Endometrium (tissue), 2 donors: Measurements from ENCODE around the gene NKX6-2.
"Not testable (repeated sequence)": the region's sequence is repeated elsewhere in the genome, so short reads cannot be mapped to it uniquely, and the experiment has no call there.

Experiments
- FAIRE-seq: peaks from 2 replicates; lab custom pipeline; 2012; peaks lifted over from hg19 to GRCh38; lab: Jason Lieb, UNC
- donor health status: control.
- donor health status: control.

The NKX6-2 gene

DNA sequence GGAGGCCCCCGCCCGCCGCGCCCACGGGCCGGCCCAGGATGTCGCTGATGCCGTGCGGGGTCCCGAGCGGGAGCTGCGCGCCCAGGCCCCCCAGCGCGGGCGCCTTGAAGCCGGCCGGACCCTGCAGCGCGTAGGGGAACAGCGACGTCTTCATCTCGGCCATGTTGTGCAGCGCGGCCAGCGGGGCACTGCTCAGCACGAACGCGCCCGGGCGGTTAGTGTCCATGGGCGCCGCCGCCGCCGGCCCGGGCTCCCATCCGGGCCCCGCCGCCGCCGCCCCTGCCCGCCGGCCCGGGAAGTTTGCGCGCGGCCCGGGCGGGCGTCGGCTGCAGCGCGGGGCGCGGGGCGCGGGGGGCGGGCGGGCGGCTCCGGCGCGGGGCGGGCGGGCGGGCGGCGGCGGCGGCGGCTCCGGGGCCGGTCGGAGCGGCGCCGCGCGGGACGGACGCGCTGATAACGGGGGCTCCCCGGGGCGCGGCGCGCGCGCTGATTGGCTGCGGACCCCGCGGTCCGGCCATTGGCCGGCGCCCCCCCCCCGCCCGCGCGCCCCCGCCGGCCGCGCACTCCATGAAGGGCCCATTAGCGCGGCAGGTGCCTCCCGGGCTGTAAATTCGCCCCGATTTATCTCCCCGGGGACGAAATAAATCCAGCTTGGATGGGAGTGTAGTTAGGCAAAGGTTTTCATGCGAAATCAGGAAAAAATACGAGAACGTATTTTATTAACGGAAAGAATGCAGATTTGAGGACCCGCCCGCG lies at the start of gene NKX6-2:
NKX6-2 (minus strand) TSS at position 425 of the 753 bp plus-strand sequence; CDS start at position 226, 199 bp downstream.
- FAIRE-seq: no peak

DNA sequence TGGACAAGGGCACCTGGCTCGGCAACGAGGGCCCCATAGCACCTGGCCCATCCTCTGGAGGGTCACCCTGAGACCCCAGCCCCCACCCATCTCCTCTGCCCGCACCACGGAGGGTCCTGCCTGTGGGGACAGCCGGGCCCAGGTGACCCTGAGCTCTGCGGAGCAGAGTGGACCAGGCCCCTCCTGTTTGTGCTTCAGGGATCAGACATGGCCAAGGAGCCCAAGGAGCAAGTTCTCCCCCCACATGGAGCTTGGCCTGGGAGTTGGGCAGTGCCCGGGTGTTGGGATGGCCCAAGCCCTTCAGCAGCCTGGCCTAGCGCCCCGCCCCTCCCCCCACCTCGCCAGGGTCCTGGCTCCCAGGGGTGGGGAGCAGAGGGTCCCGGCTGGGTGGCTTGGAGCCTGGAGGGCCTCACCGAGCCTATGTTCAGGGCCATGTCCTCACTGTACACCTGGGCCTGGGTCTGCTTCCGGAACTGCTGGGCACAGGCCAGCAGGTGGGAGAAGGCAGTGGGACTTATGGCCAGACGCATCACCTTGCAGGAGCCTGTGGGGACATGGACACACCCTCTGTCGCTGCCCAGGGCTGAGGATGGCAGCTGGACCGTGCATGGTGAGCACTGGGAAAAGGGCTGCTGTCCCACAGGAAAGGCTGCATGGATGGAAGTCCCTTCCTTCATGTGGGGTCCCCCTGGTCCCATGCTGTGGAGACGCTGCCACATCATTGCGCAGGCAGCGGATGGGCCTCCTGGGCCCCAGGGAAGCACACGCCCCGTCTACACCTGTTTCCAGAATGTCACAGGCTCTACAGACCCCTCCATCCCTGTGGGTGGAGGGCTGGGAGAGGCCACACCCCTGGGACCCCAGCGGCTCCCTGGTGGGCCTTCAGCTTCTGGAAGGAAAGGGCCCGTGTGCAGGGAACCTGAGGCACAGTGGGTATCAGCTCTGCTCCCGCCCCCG lies 49.2 kb upstream of the NKX6-2 start:
- FAIRE-seq: no peak

DNA sequence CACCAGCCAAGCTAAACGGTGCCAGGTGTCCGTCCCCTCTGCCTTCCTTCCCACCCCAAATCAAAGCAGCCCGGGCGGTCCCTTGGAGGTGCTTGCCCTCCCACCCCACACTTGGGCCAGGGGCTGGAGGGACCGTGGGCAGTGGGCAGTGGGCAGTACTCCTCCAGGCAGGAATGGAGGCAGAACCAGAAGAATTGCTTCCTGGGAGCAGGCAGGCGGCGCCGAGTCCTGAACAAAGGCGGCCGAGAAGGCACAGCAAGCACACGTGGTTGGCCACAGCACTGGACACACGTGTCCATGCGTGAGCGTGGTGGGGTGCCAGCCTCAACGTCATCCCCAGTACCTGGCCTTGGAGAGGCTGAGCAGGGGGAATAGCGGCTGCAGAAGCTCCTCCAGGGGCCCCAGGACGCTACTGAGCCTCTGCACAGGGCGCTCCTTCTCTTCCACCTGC lies 48.4 kb upstream of the NKX6-2 start:
- FAIRE-seq: no peak

DNA sequence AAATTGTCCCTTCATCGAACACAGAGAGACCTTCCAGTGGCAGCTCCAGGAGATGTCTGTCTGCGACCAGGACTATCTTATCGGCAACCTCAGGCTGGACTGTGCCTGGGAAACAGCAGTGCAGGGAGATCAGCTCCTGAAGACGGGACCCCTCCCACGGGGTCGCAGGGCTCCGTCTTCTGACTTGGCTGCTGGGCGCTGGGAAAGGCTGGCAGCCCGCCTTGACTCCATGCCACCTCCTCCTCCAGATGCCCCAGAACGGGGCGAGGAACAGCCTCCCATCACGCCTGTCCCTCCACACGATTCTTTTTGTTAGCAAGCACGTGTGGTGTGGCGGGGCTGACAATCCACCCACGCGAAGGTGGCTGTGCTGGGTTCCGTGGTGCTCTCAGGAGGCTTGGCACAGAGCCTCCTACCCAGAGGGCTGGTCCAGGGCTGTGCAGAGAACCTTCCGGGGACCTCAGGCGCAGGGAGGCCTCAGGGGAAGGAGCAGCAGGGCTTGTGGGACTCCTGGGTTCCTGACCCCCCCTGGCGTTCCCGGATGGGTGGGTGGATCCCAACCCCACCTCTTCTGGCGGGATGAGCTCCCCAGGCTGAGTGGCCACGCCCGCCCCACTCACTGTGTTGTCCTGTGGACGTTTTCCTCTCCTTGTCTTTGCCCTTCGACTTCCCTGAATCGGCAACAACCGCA lies 47.6 kb upstream of the NKX6-2 start:
- no peak for FAIRE-seq

DNA sequence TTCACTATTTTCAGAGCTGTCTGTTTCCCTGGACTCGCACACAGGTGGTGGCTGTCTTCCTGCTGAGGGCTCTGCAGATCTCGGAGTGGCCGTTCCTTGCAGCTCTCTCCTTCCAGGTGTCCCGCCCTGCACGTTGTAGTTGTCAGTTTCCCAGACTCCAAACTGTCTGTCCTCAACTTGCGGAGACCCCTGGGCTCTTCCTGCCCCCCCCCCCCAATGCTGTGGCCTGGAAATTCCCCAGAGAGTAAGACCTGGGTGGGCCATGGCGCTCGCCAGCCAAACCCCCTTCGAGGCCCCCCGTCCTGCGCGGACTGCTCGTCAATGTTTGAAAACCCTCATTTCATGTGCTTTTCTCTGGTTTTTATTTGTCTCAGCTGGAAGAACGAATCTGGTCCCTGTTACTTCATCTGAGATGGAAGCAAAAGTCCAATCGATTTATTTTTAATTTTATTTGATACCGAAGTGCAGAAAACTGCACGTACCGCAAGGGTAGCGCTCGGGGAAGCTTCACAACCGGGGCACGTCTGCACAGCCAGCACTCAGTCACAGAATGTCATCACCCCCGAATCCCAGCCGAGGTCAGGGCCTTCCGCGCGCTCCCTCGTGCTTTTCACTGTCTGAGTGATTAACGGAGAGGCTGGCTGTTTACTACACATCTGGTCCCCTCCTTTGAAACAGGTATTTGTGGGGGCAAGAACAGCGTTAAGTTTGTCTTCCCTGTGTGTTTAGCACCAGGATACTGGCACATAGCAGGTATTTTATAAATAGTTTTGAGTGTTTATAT lies 46.4 kb upstream of the NKX6-2 start:
- FAIRE-seq: no peak

DNA sequence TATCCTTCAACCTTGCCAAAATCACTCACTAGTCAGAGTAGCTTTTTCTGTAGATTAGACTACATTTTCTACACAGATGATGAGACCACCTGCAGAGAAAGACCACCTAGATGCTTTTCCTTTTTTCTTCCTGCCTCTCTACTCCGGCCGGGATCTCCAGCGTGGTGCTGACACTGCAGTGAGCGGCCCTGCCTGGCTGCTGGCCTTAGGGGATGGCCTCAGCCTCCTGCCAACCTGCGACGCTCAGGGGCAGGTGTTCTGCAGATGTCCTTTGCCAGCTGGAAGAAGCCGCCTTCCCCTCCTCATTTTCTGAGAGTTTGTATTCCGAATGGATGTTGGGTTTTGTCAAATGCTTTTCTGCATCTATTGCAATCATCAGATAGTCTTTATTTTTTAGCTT lies 43.5 kb upstream of the NKX6-2 start:
- no peak for FAIRE-seq

DNA sequence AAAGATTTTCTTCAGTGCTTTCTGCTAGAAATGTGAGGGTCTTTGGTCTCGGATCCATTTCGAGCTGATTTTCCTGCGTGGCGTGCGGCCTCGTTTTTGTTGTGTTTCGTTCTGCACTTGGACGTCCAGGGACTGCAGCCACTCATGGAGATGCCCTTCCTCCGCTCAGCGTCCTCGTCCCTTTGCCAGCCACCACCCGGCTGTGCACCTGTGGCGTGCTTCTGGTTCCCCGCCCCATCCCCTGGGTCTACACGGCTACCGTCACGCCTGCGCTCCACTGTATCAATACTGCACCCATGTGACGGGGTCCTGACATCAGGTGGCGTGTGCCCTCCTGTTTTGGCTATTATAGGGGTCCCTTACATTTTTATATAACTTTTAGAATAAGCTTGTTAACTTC lies 42.7 kb upstream of the NKX6-2 start:
- no peak for FAIRE-seq

DNA sequence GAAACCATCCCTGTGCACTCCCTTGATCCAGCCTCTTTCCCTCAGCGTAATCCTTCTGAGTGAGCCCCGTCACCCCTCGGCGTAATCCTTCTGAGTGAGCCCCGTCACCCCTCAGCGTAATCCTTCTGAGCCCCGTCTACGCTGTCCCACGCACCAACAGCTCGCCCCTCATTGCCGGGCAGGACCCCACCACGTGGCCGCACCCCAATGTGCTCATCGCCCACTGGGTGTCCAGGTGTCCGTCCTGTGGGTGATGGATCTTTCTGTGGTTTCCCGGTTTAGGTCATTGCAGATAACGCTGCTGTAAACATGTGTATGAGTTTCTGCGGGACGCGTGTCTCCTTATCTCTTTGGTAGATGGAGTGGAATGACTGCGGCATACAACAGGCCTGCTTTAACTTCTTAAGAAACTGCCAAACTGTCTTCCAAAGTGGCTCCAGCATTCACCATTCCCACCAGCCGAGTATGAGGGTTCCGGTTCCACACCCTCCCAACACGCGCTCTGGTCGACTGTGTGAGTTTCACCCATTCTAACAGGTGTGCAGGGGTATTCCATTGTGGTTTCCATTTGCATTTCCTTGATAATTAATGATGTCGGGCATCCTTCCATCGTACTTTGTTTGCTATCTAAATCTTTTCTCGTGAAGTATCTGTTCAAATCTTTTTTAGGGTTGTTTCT lies 42.1 kb upstream of the NKX6-2 start:
- no peak for FAIRE-seq

DNA sequence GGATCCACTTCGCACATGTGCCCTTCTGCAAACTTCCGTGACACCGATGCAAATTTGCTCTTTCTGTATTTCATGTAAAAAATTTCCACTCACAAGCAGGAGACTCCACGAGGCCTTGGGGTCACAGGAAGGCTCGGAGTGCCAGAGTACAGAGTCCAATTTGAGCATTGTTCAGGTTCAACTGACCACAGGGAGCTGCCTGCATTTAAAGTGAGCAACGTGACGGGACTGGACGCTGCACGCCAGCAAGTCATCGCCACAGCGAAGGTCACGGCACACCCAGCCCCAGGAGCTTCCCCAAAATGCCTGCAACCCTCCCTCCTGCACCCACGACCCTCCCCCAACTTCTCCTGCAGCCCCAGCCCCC lies 41.5 kb upstream of the NKX6-2 start:
- FAIRE-seq: no peak

DNA sequence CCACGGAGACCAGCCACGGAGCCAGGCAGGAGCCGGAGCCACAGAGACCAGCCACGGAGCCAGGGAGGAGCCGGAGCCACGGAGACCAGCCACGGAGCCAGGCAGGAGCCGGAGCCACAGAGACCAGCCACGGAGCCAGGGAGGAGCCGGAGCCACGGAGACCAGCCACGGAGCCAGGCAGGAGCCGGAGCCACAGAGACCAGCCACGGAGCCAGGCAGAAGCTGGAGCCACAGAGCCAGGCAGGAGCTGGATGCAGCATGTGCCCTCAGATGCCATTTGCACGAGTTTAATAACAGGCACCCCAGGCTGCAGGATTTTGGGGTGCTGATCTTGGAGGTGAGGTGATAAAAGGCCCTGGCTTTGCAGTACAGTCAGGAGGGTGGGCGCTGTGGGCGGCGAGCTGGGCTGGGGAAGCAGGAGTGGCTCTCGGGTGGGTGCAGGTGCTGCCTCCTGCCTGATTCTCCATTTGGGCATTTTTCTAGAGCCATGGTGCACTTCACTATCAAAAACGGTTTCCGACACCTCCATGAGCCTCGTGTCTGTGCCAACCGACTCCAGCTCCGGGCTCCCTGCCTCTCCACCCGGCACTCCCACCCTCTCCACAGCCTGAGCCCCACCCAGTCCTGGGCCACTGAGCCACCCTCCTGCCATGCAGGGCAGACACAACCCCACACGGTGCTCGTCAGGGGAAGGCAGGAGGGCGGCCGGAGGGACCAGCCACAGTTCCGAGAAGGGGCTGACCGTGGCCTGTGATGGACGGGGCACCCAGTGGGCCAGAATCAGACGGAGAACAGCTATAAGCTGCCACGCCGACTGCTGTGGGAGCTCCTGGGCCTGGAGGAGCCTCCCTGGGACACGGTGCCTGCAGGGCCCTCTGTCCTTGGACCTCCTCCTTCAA lies 40.8 kb upstream of the NKX6-2 start:
- FAIRE-seq: no peak

DNA sequence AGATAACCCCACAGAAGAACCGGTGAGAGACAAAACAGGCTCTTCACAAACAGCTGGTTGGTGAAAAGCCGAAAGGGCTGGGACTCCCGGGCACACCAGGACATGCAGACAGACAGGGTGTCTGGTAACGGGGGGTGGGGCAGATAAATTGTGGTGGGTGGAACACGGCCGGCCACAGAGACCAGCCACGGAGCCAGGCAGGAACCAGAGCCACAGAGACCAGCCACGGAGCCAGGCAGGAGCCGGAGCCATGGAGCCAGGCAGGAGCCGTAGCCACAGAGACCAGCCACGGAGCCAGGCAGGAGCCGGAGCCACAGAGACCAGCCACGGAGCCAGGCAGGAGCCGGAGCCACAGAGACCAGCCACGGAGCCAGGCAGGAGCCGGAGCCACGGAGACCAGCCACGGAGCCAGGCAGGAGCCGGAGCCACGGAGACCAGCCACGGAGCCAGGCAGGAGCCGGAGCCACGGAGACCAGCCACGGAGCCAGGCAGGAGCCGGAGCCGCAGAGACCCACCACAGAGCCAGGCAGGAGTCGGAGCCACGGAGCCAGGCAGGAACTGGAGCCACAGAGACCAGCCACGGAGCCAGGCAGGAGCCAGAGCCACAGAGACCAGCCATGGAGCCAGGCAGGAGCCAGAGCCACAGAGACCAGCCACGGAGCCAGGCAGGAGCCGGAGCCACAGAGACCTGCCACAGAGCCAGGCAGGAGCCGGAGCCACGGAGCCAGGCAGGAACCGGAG lies 40.0 kb upstream of the NKX6-2 start:
- FAIRE-seq: not testable (repeated sequence)

DNA sequence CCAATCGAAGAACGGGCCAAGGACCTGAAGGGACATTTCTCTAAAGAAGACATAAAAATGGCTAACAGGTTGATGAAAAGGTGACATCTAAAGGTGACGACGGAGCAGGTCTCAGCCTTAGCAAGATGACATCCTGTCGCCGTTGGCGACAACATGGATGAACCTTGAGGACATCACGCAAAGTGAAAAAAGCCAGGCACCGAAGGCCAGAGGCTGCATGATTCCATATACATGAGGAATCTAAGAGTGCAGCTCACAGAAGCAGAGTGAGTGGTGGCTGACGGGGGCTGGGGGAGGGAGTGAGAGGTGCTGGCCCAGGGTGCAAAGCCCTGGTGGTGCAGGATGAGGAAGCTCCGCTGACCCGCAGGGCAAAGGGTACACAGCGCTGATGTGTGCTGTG lies 34.1 kb upstream of the NKX6-2 start:
- FAIRE-seq: no peak

DNA sequence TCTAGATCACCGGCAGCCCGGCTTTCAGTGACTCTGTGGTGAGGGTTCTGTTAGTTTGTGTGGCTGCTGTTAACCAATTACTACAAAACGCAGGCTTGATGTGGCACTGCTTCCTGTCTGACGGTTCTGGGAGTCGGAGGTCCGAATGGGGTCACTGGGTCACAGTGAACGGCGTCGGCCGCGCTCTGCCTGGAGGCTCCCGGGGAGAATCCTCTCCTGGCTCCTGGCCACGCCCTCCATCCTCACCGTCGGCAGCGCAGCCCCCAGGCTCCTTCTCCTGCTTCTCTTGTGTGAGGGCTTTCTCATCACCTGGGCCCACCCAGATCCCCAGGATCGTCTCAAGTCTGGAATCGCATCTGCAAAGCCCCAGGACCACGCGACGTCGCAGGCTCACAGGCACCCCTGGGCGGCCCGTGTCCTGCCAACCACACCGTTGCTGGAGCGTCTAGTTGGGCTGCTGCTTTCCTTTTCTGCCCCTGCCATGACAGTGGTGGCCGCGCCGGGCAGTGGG lies 31.8 kb upstream of the NKX6-2 start:
- FAIRE-seq: no peak

DNA sequence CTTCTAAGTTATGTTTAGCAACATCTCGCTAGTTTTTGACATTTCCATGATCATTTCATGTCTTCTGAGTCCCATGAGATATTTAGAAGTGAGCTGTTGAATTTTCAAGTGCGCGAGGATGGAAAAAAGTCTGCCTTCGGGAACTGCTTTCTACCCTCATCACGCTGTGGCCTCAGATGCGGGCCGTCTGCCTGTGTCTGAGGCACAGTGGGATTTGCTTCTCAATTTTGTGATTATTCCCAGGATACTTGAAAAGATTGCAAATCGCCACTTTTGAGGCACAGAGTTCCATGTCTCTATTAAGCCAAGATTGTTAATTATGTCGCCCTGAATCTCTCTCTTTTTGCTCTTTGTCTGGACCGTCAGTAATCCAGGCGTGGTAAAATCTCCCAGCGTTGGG lies 30.8 kb upstream of the NKX6-2 start:
- no peak for FAIRE-seq

DNA sequence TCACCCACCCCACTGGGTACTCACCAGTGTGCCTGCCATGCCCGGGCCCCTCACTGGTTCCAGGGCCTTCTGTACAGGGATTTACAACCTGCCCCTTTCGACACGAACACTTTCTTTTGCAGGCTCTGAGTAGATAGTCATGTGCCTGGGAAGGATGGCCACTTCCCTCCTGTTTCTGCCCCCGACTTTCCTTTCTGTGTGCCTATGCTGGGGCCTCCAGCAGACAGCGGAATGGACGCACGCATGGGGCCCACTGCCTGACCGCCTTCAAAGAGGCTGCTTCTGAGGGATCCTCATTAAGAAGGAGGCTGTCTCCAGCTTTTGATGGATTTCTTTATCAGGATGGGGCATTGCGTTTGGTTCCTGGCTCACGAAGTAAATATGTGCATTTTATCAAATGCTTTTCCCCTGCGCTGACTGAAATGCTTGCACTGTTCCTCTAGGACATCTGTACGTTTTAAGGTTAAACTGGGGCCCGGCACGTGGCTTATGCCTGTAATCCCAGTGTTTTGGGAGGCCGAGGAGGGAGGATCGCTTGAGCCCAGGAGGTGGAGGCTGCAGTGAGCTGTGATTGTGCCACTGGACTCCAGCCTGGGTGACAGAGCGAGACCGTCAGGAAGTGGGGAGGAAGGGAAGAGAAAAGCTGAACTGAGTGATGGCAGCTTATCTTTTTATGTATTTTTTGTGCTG lies 29.4 kb upstream of the NKX6-2 start:
- FAIRE-seq: no peak

DNA sequence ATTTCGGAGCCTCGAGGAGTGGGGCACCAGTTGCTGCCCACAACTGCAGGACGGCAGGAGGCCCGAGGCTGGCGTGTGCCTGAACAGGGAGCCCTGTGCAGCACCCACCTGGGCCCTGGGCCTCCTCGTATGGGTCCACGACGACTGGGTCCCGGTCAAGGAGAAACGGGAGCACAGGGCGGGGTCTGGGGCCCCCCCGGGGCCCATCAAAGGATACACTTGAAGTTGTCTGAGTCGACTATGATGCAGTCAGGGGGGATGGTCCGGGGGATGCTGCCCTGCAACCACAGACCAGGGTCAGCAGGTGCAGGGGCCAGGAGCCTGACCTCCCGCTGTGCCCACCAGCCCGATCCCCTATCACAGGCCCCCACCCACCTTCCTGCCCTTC lies 28.5 kb upstream of the NKX6-2 start:
- no peak for FAIRE-seq

DNA sequence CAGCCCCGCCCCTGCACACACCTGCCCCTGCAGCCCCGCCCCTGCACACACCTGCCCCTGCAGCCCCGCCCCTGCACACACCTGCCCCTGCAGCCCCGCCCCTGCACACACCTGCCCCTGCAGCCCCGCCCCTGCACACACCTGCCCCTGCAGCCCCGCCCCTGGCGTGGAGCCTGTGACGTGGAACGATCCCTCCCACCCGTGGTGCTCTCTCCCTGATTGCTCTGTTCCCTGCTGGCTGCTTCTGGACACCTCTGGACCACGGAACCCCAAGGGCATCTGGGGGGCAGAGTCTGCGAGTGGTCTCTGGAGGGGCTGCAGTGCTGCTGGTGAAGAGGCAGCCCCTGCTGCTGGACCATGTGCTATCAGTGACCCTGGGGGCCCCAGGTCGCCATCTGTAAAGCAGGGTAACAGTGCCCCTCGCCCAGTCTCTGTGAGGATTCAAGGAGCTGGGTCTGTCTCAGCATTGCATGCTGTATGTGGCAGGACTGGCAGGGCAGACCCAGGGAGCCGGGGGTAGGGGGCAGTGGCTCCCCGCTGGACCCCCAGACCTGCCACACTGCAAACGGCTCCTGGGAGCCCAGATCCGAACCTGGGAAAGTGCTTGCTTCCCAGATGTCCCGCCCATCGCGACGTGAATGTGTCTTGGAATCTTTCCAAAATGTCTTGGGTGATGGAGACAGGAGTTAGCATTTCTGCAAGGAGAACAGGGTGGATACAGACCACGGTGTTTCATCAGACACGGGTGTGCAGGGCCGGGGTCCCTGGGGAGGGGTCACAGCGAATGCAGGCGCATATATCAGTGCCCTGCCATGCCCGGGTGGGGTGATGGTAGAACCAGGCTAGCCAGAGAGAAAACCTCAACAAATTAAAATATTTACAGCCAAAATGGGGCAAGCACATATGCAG lies 27.9 kb upstream of the NKX6-2 start:
- FAIRE-seq: no peak

DNA sequence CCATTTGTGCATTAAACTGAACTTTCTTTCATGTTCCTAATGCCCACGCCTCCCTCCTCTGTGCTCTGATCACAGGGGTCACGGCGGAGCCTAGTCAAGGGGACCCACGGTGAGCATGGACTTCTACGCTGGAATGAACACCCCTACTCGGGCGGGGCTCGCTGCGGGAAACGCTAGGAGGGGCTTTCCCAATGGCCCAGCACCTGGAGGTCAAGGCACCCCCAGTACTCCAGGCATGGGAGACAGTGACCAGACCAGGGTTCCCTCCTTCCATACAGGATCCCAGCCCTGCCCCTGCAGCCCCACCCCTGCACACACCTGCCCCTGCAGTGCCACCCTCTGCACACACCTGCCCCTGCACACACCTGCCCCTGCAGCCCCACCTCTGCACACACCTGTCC lies 27.1 kb upstream of the NKX6-2 start:
- no peak for FAIRE-seq
